H1 (cell line): ENCODE results near the gene MRTFA. TPM values are rescaled to one million over a fixed set of nuclear protein-coding genes. Genes with fewer than 3 reads are reported as not detected.

Experiments
- CTCF ChIA-PET: fragments of 300-600 bp; sonication (Branson Sonifier 250); formaldehyde crosslinking; loops from one replicate; lab custom pipeline; 2021; ENCODE audit not compliant: partially characterized antibody; lab: Charles Lee
- POLR2A ChIA-PET: fragments of 300-600 bp; sonication (Branson Sonifier 250); formaldehyde crosslinking; loops from one replicate; lab custom pipeline; 2021; ENCODE audit warnings: inconsistent platforms; ENCODE audit not compliant: partially characterized antibody; lab: Charles Lee
- DNase-seq, 2 experiments: peaks; one replicate each; pipeline versions ENCODE4 v3.0.0 to v3.0.0-alpha.2; 2010 to 2022; ENCODE audit warnings: low spot score in 2 of 2, low read depth in 1 of 2, mixed read lengths in 1 of 2
- FAIRE-seq: peaks from 2 replicates; lab custom pipeline; 2011; peaks lifted over from hg19 to GRCh38; lab: Jason Lieb, UNC
- H2AFZ ChIP-seq: 2 replicates; pipeline ENCODE4 v1.8.1; 2012; ENCODE audit warnings: low read length, inconsistent platforms
- H2AK5ac ChIP-seq: 2 replicates; pipeline ENCODE4 v1.6.1; 2013; ENCODE audit warnings: low read depth, low read length
- H2BK120ac ChIP-seq: replicated peaks from 2 replicates; pipeline ENCODE3; 2013; ENCODE audit warnings: low read depth, low read length, inconsistent platforms
- H2BK12ac ChIP-seq: 2 replicates; pipeline ENCODE4 v1.6.1; 2013; ENCODE audit warnings: low read depth, low read length
- H2BK15ac ChIP-seq: 2 replicates; pipeline ENCODE4 v1.6.1; 2013; ENCODE audit warnings: low read length
- H2BK20ac ChIP-seq: 2 replicates; pipeline ENCODE4 v1.6.1; 2013; ENCODE audit warnings: low read length
- H2BK5ac ChIP-seq: 2 replicates; pipeline ENCODE4 v1.6.1; 2013; ENCODE audit warnings: low read depth, low read length
- H3K14ac ChIP-seq: 2 replicates; pipeline ENCODE4 v1.6.1; 2013; ENCODE audit warnings: inconsistent platforms; ENCODE audit not compliant: insufficient read length
- H3K18ac ChIP-seq: 2 replicates; pipeline ENCODE4 v1.6.1; 2013; ENCODE audit warnings: low read length; ENCODE audit errors: extremely low read depth
- H3K23ac ChIP-seq: 2 replicates; pipeline ENCODE4 v1.6.1; 2013; ENCODE audit warnings: inconsistent platforms; ENCODE audit not compliant: insufficient read length
- H3K23me2 ChIP-seq: 2 replicates; pipeline ENCODE4 v1.6.1; 2013; ENCODE audit warnings: low read depth, low read length
- H3K27ac ChIP-seq: 2 replicates; pipeline ENCODE4 v1.6.1; 2011; ENCODE audit warnings: low read depth, low read length, inconsistent platforms
- H3K27me3 ChIP-seq, 4 experiments: replicated peaks in 1 of 4; 1 replicate in 1 of 4; 2 replicates in 3 of 4; pipeline versions ENCODE4 v1.6.1 to v1.8.1; 2011 to 2013; ENCODE audit warnings: low read length in 3 of 4, mild to moderate bottlenecking in 3 of 4, inconsistent platforms in 2 of 4, mixed read lengths in 2 of 4, moderate library complexity in 1 of 4; ENCODE audit not compliant: control insufficient read depth in 3 of 4, insufficient read depth in 3 of 4; ENCODE audit errors: extremely low read depth in 1 of 4
- H3K36me3 ChIP-seq, 4 experiments: 2 replicates each; pipeline versions ENCODE4 v1.6.1 to v1.8.1; 2011 to 2013; ENCODE audit warnings: mild to moderate bottlenecking in 4 of 4, low read length in 3 of 4, moderate library complexity in 2 of 4, control low read depth in 1 of 4, inconsistent platforms in 1 of 4; ENCODE audit not compliant: insufficient read depth in 4 of 4, control insufficient read depth in 2 of 4
- H3K4ac ChIP-seq: replicated peaks from 2 replicates; pipeline ENCODE3; 2013; ENCODE audit warnings: low read length, low read depth, mixed read lengths, inconsistent platforms; ENCODE audit not compliant: insufficient read length
- H3K4me1 ChIP-seq, 4 experiments: replicated peaks in 1 of 4; 1 replicate in 1 of 4; 2 replicates in 3 of 4; pipeline versions ENCODE4 v1.6.1 to v1.8.1; 2011 to 2013; ENCODE audit warnings: low read length in 3 of 4, inconsistent platforms in 2 of 4, mixed read lengths in 1 of 4; ENCODE audit not compliant: insufficient read depth in 4 of 4, control insufficient read depth in 3 of 4
- H3K4me2 ChIP-seq, 2 experiments: 2 replicates each; pipeline versions ENCODE4 v1.6.1 to v1.8.1; 2011 to 2013; ENCODE audit warnings: low read depth in 2 of 2, low read length in 2 of 2, control low read depth in 1 of 2, inconsistent platforms in 1 of 2, mild to moderate bottlenecking in 1 of 2; ENCODE audit not compliant: insufficient read depth in 1 of 2
- H3K4me3 ChIP-seq, 4 experiments: fragments of 200-600, 300-600 bp in 1 of 4; sonication (generic), shearing (Covaris generic), sonication (Bioruptor Twin) in 1 of 4; 2 replicates each; pipeline versions ENCODE4 v1.5.1 to v1.8.1; 2011 to 2016; ENCODE audit warnings: low read length in 4 of 4, low read depth in 3 of 4, control low read depth in 2 of 4, inconsistent platforms in 2 of 4, mild to moderate bottlenecking in 2 of 4, mixed read lengths in 1 of 4, moderate library complexity in 1 of 4; ENCODE audit not compliant: insufficient read depth in 2 of 4; ENCODE audit errors: extremely low read depth in 1 of 4
- H3K56ac ChIP-seq: replicated peaks from 2 replicates; pipeline ENCODE3; 2013; ENCODE audit warnings: low read depth, mild to moderate bottlenecking, mixed read lengths, low read length, inconsistent platforms; ENCODE audit not compliant: insufficient read length
- H3K79me1 ChIP-seq: 2 replicates; pipeline ENCODE4 v1.6.1; 2013; ENCODE audit warnings: low read depth, low read length, control low read depth
- H3K79me2 ChIP-seq, 2 experiments: 2 replicates each; pipeline versions ENCODE4 v1.6.1 to v1.8.1; 2012 to 2013; ENCODE audit warnings: low read length in 2 of 2, mild to moderate bottlenecking in 2 of 2, inconsistent platforms in 1 of 2; ENCODE audit not compliant: insufficient read depth in 2 of 2, control insufficient read depth in 1 of 2
- H3K9ac ChIP-seq, 4 experiments: replicated peaks in 1 of 4; 1 replicate in 1 of 4; 2 replicates in 3 of 4; pipeline versions ENCODE4 v1.6.1 to v1.8.1; 2011 to 2013; ENCODE audit warnings: low read depth in 3 of 4, low read length in 3 of 4, control low read depth in 2 of 4, mild to moderate bottlenecking in 2 of 4, moderate library complexity in 2 of 4, inconsistent platforms in 1 of 4; ENCODE audit errors: extremely low read depth in 1 of 4
- H3K9me3 ChIP-seq, 2 experiments: 2 replicates each; pipeline versions ENCODE4 v1.6.1 to v1.8.1; 2012 to 2013; ENCODE audit warnings: mild to moderate bottlenecking in 2 of 2, moderate library complexity in 2 of 2, control low read depth in 1 of 2, inconsistent platforms in 1 of 2, low read depth in 1 of 2, low read length in 1 of 2, mixed read lengths in 1 of 2; ENCODE audit not compliant: insufficient read depth in 2 of 2
- H4K20me1 ChIP-seq, 2 experiments: replicated peaks in 1 of 2; 2 replicates each; pipeline versions ENCODE3 to v1.8.1; 2011 to 2013; ENCODE audit warnings: inconsistent platforms in 2 of 2, low read length in 2 of 2, mild to moderate bottlenecking in 1 of 2; ENCODE audit not compliant: insufficient read depth in 2 of 2, control insufficient read depth in 1 of 2
- H4K5ac ChIP-seq: 2 replicates; pipeline ENCODE4 v1.6.1; 2013; ENCODE audit warnings: low read length, low read depth, mixed read lengths, inconsistent platforms; ENCODE audit not compliant: insufficient read length
- H4K8ac ChIP-seq: 2 replicates; pipeline ENCODE4 v1.8.0; 2013; ENCODE audit warnings: mild to moderate bottlenecking, moderate library complexity, low read length, inconsistent platforms; ENCODE audit not compliant: insufficient read depth; ENCODE audit errors: extremely low read depth
- H4K91ac ChIP-seq: replicated peaks from 2 replicates; pipeline ENCODE3; 2013; ENCODE audit warnings: low read length, mixed read lengths, inconsistent platforms; ENCODE audit not compliant: insufficient read length
- CHD2 ChIP-seq: IDR thresholded peaks from 2 replicates; pipeline ENCODE4 v1.6.1; 2012; ENCODE audit warnings: low read length, improper control_type of control experiment
- NRF1 ChIP-seq: IDR thresholded peaks from 2 replicates; pipeline ENCODE4 v1.6.1; 2011; ENCODE audit warnings: mild to moderate bottlenecking, low read depth, low read length, improper control_type of control experiment
- RAD21 ChIP-seq, 2 experiments: IDR thresholded peaks in 1 of 2; conservative IDR thresholded peaks in 1 of 2; 2 replicates each; pipeline ENCODE4 v1.6.1; 2011; ENCODE audit warnings: low read depth in 2 of 2, low read length in 2 of 2, improper control_type of control experiment in 1 of 2, inconsistent platforms in 1 of 2, mild to moderate bottlenecking in 1 of 2, moderate library complexity in 1 of 2
- RBBP5 ChIP-seq: IDR thresholded peaks from 2 replicates; pipeline ENCODE4 v1.7.1; 2012; ENCODE audit warnings: low read depth, mild to moderate bottlenecking, inconsistent platforms, low read length, moderate library complexity, borderline replicate concordance
- SIN3A ChIP-seq, 2 experiments: IDR thresholded peaks in 1 of 2; conservative IDR thresholded peaks in 1 of 2; 2 replicates each; pipeline ENCODE4 v1.6.1; 2011 to 2012; ENCODE audit warnings: low read length in 2 of 2, improper control_type of control experiment in 1 of 2, low read depth in 1 of 2, mild to moderate bottlenecking in 1 of 2
- TAF1 ChIP-seq: IDR thresholded peaks from 2 replicates; pipeline ENCODE4 v1.6.1; 2011; ENCODE audit warnings: mild to moderate bottlenecking, low read depth, low read length
- WGBS, 2 experiments: shearing (Covaris generic) in 1 of 2; methylation state at CpG; one replicate each; pipeline versions ENCODE4 v1.1.6 to v1.1.7; 2013 to 2015; ENCODE audit warnings: low lambda C conversion rate in 2 of 2, mixed read lengths in 2 of 2, inconsistent platforms in 1 of 2, low coverage in 1 of 2, missing lambda C conversion rate in 1 of 2; ENCODE audit not compliant: insufficient replicate concordance in 2 of 2, insufficient coverage in 1 of 2, insufficient read length in 1 of 2; ENCODE audit errors: extremely low coverage in 1 of 2, missing lambda C conversion rate in 1 of 2; 5-methylcytosine and 5-hydroxymethylcytosine counted together
- polyA plus RNA-seq, 7 experiments: library from polyadenylated mRNA; depleted of rRNA in 3 of 7; stranded (reverse) in 5 of 7; unstranded in 2 of 7; fragments of >200 nt in 5 of 7; fragments of 200-250 nt in 2 of 7; gene quantifications; 1 replicate in 5 of 7; 2 replicates in 1 of 7; 4 replicates in 1 of 7; pipeline versions ENCODE4 v1.2.1 to v1.2.3, GENCODE V29; 2011 to 2013; ENCODE audit warnings: missing spikeins in 2 of 7, mixed read lengths in 2 of 7
- total RNA-seq: library from RNA; stranded (reverse); fragmentation: NEBNext Ultra II Directional; extraction: Animal tissue kit (Norgen Biotek cat#: 25700); gene quantifications from 2 replicates; pipeline ENCODE4 v1.2.1, GENCODE V29; 2021
- TF ChIP-seq, protein P1 (sequence below): IDR thresholded peaks from 2 replicates; pipeline ENCODE4 v1.6.1; 2011; ENCODE audit warnings: low read depth, mild to moderate bottlenecking, low read length; ENCODE audit not compliant: insufficient read depth

MRTFA gene
- total and polyA plus RNA-seq, 2 of the 8 experiments (the other 6 are each of a cell fraction or from before 2014, with no cell fraction given): 5.4 to 37.9 TPM

DNA sequence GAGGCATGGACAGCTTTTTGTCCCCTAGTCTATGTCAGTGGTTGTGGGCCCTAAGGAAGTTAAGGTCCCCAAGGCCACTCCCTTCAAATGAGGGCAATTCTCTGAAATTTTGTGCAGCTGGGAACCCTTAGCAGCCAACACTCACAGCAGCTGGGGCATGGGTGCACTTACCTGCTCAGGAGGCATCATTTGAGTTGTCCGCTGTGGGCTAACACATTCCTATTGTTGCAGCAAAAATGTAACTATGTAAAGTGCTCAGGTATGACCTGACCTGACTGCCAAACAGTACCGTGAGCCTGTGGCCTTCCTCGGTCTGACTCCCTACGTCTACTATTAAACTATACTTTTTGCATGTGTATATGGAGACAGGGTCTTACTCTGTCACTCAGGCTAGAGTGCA, 5.8 kb upstream of the MRTFA start:
- peaks cover 1% of the 10 kb centered on the region; the same call in 1 of the 2 replicates for H3K23me2 ChIP-seq
- H3K79me1 ChIP-seq: no peaks in the 10 kb centered on the region
- H4K8ac ChIP-seq: no peak overlapping the region
- H3K18ac ChIP-seq: no peak overlapping the region
- 0 out of 2 replicates have a peak overlapping the region, but pooled peaks have one; percentile 64 for H2BK20ac ChIP-seq
- no peak overlapping the region for H3K4ac ChIP-seq
- no peaks in the 10 kb centered on the region for H3K79me2 ChIP-seq
- no peak overlapping the region for H2BK120ac ChIP-seq
- DNase-seq (no peak), FAIRE-seq (no peak)
- no peak overlapping the region for H3K4me3 ChIP-seq
- H4K5ac ChIP-seq: no peak overlapping the region
- no peak overlapping the region for H3K23ac ChIP-seq
- no peaks in the 10 kb centered on the region for H3K36me3 ChIP-seq
- H4K91ac ChIP-seq: no peak overlapping the region
- H3K4me2 ChIP-seq: no peak overlapping the region
- ChIA-PET CTCF (interaction anchor here (0.6 to 2.8 kb wide), 7 partner anchors 12 to 304 kb away, joined by 3 to 24 read pairs (median 4); no protein-coding TSS in a partner anchor), POLR2A (no interaction called here)
- peak overlapping the region; percentile 38; the same call in 1 of the 2 replicates for H2AFZ ChIP-seq
- no peak overlapping the region for H2BK15ac ChIP-seq
- no peaks in the 10 kb centered on the region for H4K20me1 ChIP-seq
- no peak overlapping the region for H3K14ac ChIP-seq
- H2AK5ac ChIP-seq: no peak overlapping the region
- peaks cover 0 to 3% (median under 1%) of the 10 kb centered on the region in 4 experiments; a peak in 3 of 7 replicates for H3K4me1 ChIP-seq
- whole genome bisulfite sequencing, 2 experiments: 89% methylated on average over 4 of the region's 4 CpGs; no CpG with 5 or more reads in 1 of the 2 experiments
- H3K27ac ChIP-seq: no peak overlapping the region
- H3K27me3 ChIP-seq: no peaks in the 10 kb centered on the region
- H2BK5ac ChIP-seq: no peak overlapping the region
- no peak for TF ChIP-seq CHD2
- TF ChIP-seq RAD21 (IDR thresholded peaks at IDR 0.05 in 1 of 2, conservative IDR thresholded peaks at IDR 0.05 in 1 of 2; ENCODE audit: low read depth in 2 of 2, low read length in 2 of 2): no peak
- no peak for TF ChIP-seq NRF1
- TF ChIP-seq, protein P1, sequence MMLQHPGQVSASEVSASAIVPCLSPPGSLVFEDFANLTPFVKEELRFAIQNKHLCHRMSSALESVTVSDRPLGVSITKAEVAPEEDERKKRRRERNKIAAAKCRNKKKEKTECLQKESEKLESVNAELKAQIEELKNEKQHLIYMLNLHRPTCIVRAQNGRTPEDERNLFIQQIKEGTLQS: no peak
- no peak for TF ChIP-seq TAF1
- no peak for TF ChIP-seq SIN3A (conservative IDR thresholded peaks at IDR 0.05 in 1 of 2, IDR thresholded peaks at IDR 0.05 in 1 of 2; ENCODE audit: low read depth in 1 of 2, low read length in 2 of 2)
- TF ChIP-seq RBBP5: no peak
- no peaks in the 10 kb centered on the region for H3K9me3 ChIP-seq
- no peak overlapping the region for H3K9ac ChIP-seq
- no peak overlapping the region for H3K56ac ChIP-seq
- no peak overlapping the region for H2BK12ac ChIP-seq
